ENCODE data around the gene PRKAG2. TPM values are rescaled to one million over a fixed set of nuclear protein-coding genes. Genes with fewer than 3 reads are reported as not detected.

Gene PRKAG2
- total and polyA plus RNA-seq, 2 of the 13 experiments (the other 11 are each of a cell fraction or from before 2014, with no cell fraction given): 0.90 to 1.3 TPM

- BruUV-seq (replicated peaks): no TSS peak
- Histone ChIP-seq H3K4me1 (ENCODE audit: insufficient read depth, low read length) (no peaks in the 10 kb centered on the region), H3K36me3 (replicated peaks in 1 of 2; ENCODE audit: control insufficient read depth in 1 of 2, insufficient read depth in 2 of 2, low read length in 2 of 2) (no peaks in the 10 kb centered on the region), H3K9ac (ENCODE audit: insufficient read depth, low read depth, low read length) (no peak overlapping the region), H3K4me2 (ENCODE audit: low read depth, low read length) (no peak overlapping the region), H3K9me3 (ENCODE audit: low read length) (no peaks in the 10 kb centered on the region), H3K27ac (ENCODE audit: extremely low read length, insufficient read depth, low read length) (no peak overlapping the region), H3K27me3 (ENCODE audit: control insufficient read depth in 1 of 2, insufficient read depth in 2 of 2, low read length in 2 of 2) (peaks cover 0 to 8% of the 10 kb centered on the region in 2 experiments; a peak in 2 of 5 replicates), H4K20me1 (ENCODE audit: insufficient read depth, low read length) (no peaks in the 10 kb centered on the region), H3K4me3 (replicated peaks in 1 of 3; ENCODE audit: insufficient read depth in 1 of 3, low read depth in 2 of 3, low read length in 3 of 3) (no peak overlapping the region), H2AFZ (ENCODE audit: low read length) (no peak overlapping the region), H3K79me2 (ENCODE audit: insufficient read depth, low read length) (no peaks in the 10 kb centered on the region)
- ATAC-seq (no peak), FAIRE-seq (no peak), DNase-seq (ENCODE audit: low spot score) (no peak)
- CTCF ChIA-PET (ENCODE audit: low intra/inter-chr PET ratio, low total read pairs): no interaction called here
- in situ Hi-C loops (cut with HindIII; ENCODE audit: extremely low pct_ligation_motif_present, low pct_unique_long_range_greater_than_20kb) (no loop called here), intact Hi-C loops (cut with micrococcal nuclease; ENCODE audit: unreplicated experiment) (no loop called here)
- POLR2A ChIA-PET: no interaction called here
- no peak for TF ChIP-seq ZNF44 (CRISPR knock-in tag; IDR thresholded peaks at IDR 0.05)
- no peak for TF ChIP-seq ZNF839 (CRISPR knock-in tag; IDR thresholded peaks at IDR 0.05; ENCODE audit: borderline replicate concordance)
- no peak for TF ChIP-seq ZNF672 (CRISPR knock-in tag; IDR thresholded peaks at IDR 0.05)
- no peak for TF ChIP-seq ZNF143 (CRISPR knock-in tag; IDR thresholded peaks at IDR 0.05)
- no peak for TF ChIP-seq ZBTB4 (CRISPR knock-in tag; IDR thresholded peaks at IDR 0.05; ENCODE audit: borderline replicate concordance)
- no peak for TF ChIP-seq MAFG (CRISPR knock-in tag; IDR thresholded peaks at IDR 0.05)
- TF ChIP-seq RCOR2 (CRISPR knock-in tag; IDR thresholded peaks at IDR 0.05): no peak
Measured at GRCh38 chr7:151644554-151644953, 232.4 kb downstream of the PRKAG2 start.
